Measurements from ENCODE around the gene CATSPER3. TPM values are rescaled to one million over a fixed set of nuclear protein-coding genes. Genes with fewer than 3 reads are reported as not detected.

Gene CATSPER3
- total RNA-seq, 2 experiments from 2014 or later, result 0.17 TPM

DNA sequence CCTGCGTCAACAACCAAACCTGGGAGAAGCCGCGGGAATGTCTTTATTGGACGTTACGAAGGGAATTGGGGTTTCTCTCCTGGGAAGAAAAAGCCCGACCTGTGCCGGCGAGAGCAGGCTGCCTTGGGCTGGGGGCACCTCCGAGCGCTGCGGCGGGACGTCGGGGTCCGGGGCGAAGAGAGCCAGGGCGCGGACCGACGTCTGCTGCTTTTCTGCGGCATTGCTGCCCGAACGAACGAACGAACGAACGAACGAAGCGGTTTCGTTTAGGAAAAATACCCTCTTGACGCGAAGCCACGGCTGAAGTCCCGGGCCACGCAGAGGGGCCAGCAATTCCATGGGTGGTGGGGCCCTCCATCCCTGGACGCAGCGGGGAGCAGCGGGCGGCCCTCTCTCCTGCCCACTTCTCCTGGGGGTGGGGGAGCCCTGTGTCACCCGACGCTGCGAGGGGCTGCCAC, 71.1 kb downstream of the CATSPER3 start:
- POLR2A ChIA-PET, result no interaction called here
- CTCF ChIA-PET, result no interaction called here

DNA sequence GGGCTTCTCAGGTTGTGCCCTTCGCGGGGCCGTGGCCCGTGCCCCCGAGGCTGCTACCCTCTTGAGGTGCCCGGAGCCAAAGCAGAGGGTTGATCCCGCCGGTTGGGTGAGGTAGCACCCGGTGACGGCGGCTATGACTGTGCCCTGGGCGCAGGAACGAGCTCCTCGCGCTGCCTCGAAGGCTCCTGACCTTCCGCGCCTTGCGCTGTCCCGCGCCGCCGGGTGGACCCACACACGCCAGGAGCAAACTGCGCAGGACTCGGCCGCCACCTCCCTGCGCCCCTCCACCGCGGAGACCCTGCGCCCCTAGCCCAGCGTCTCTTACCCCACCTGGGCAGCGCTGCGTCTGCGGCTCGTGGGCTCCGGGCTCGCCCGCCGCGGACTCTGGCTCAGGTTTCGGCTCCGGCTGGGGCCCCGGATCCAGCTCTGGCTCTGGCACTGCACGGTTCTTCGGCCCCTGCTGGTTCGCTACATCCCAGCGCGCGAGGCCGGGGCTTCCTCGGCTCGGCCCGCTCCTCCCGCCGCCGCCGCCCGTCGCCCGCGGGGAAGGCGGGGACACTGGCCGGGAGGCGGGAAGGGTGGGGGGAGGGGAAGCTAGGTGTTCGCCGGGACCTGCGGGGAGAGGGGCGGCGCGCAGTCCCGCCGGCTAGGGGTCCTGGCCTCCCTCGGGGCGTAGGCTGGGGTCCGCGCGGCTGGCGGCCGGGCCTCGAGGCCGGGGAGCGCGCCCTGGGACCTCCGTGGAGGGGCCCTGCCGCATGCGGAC, 71.7 kb downstream of the CATSPER3 start:
- POLR2A ChIA-PET, result no interaction called here
- CTCF ChIA-PET, result no interaction called here

DNA sequence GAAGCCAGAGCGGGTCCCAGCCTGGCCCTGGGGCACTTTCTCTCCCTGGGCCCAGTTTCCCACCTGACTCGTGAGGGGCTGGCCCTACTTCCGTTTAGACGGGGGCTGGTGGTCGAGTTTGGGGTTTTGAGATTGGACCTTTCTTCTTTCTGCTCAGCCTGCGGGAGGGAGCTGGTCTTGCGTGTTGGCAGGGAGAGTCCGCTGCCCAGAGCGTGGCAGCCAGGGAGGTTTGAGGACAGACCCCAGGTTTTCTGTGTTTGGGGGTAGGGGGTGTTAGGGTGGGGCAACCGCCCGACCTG, 72.3 kb downstream of the CATSPER3 start:
- POLR2A ChIA-PET, result no interaction called here
- CTCF ChIA-PET, result no interaction called here

DNA sequence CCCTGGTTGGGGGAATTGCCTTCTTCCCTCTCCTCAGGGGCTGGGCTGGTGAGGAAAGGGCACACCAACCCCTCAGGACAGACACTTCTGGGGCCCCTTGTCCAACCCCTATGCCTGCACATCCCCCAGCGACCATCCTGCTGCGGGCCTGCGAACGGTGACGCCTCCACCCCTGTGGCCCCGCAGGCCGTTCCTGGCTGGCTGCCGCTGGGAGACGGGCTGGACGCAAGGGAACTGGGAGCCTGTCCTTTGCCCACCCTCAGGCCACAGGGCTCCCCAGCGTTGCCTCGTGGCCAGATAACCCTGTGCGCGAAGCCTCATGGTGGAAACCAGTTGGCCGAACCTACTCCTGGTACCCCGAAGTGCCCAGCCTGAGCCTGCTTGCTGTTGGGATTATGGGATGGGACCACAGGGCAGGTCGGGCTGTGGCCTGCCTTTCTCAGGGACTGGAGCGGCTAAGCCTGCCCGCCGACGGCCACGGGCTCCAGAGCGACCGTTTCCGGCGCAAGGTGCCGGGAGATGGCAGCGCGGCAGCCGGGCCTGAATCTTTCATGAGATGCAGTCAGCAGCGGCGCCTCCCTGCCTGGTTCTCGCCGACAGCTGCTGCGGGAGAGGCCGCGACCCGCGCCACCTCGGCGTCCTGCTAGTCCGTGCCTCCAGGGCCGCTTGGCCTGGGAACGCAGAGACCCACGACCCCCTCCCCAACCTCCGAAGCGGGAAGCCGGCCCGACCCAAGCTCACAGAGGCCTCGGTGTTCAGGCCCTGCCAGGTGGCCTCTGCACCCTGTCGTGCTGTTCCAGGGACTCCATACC, 72.8 kb downstream of the CATSPER3 start:
- ChIA-PET CTCF (no interaction called here), POLR2A (no interaction called here)

DNA sequence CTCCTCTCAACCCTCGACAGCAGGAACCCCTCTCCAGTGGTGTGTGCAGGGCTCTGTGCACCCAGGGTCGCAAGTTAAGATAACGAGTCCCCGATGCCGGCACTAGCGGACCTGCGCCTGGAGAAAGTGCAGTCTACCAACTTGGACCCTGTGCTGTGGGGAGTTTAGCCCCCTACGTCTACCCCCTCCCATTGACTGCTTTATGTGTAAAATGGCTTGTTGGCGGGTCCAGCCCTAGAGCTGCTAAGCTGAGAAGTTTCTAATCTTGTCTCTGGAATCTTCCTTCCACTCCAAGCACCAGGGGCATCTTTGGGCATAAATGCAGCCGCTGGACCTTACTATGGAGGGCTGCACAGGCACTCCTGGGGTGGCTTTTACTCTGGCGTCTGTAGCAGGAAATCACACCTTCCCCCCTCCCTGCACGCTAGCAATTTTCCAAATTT, 73.5 kb downstream of the CATSPER3 start:
- ChIA-PET POLR2A (no interaction called here), CTCF (no interaction called here)

DNA sequence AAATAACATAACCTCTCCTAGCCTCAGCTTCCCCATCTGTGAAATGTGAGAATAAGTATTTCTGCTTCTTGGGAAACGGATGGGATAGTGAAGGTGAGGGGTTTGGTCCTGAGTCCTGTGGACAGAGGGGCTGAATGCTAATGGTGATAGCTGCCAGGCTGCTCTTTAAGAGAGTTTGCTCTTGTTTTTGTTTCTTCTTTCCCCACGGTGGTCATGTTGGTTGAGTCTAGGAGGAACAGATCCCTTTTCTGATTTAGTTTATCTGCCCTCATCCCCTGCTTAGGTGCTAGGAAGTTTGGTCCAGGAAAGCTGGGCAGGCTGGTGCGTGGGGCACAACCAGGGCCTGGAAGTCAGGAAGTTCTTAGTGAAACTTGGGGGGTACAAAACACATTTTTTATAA, 74.0 kb downstream of the CATSPER3 start:
- CTCF ChIA-PET, result no interaction called here
- POLR2A ChIA-PET, result no interaction called here

DNA sequence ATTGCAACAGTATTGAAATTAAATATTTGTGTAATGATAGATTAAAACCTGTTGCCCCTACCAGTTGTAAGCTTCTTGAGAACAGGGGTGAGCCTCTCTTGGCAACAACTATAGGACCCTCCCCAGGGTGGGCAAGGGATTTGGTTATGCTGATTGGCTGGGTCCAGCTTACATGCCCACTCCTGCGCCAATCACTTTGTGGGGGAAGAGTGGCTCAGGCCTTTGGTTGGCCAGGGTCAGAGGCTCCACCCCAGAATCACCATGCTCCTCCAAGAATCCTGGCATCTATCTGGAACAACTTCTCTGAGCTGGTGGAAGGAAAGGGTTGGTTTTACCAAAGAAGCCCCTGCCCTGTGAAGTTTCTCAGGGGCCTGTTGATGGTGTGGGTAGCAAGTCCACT, 74.9 kb downstream of the CATSPER3 start:
- ChIA-PET CTCF (no interaction called here), POLR2A (interaction anchor here (0.6 kb wide), 1 partner anchor 20 kb away, joined by 3 read pairs; no protein-coding TSS in a partner anchor)

DNA sequence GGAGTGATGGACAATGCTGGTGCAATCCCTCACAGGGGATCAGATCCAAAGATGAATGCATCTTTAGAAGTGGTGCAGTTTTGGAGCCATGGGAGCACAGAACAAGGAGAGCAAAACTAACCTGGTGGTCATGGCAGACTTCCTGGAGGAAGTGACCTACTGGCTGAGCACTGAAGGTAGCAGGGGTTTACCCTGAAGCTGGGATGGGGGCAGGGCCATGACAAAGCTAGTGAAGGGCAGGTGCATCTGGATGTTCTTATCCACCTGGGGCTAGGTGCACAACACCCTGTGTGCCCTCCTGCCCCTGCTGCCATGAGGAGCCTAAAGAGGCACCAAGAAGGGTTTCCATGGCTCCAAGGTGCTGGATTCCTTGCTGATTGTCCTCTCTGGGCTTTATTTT, 77.8 kb downstream of the CATSPER3 start:
- CTCF ChIA-PET, result no interaction called here
- POLR2A ChIA-PET, result no interaction called here

DNA sequence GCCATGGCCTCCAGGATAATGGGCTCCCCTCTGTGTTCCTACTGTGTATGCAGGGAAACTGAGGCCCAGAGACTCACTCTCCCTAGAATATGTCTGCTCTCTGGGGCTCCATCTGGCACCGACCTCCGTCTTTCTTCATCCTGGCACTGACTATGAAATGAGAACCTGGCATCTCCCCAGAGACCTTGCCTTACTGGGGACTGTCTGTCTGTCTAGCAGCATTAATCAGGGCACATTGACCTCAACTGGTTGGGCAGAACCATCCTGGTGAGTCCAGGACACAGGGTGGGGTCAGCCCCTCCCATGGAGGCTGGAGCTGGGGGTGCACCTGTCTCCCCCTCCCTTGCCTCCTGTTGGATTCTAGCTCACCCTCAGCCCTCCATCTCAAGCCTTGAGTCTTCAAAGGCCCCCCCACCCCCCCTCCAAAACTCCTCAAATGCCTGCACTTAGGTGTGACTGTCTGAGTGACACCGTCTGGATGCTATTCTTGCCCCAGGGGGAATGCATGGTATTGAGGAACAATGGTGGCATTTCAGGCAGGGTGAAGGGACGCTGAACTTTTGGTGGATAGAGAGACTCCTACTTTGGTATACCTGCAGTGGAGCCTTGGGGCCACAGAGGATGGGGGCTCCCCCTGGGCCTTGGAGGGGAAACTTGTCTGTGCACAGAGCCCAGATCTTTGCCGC, 79.1 kb downstream of the CATSPER3 start:
- POLR2A ChIA-PET, result no interaction called here
- CTCF ChIA-PET, result interaction anchor here (1.5 kb wide), 1 partner anchor 10 kb away, joined by 4 read pairs; no protein-coding TSS in a partner anchor

DNA sequence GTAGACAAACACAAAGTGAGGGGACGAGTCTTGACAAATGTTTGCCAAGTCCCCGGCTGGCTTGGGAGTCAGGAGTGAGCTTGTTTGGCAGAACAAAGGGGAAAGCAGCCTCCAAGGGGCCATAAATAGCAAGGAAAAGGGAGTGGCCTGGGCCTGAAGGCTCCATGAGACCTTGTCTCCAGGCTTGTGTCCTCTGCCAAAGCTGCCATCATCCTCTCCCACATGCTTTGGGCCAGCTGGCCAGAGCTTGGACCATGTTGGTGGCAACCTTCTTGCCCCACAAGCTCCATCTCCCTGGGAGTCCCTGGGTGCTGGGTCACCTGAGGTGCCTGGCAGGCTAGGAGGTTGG, 79.6 kb downstream of the CATSPER3 start:
- POLR2A ChIA-PET, result no interaction called here
- CTCF ChIA-PET, result interaction anchor here (1.5 kb wide), 1 partner anchor 10 kb away, joined by 4 read pairs; no protein-coding TSS in a partner anchor

DNA sequence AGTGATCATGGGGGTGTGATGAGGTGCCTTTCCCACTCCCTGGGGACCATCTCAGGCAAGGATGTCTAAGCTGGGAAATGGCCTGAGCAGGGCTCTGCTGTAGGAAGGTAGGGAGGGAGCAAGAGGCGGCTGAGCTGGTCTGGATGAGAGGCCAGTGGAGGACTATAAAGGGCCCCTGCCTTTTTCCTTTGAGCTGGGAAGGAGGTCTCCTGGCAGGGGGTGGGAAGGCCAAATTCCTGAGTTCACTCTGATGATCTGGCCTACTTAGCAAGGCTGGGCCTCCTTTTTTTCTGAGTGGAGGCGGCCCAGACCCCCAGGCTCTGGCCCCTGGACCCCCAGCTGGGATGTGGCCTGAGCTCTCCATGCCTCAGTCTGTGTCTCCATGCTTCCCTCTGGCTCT, 80.6 kb downstream of the CATSPER3 start:
- ChIA-PET POLR2A (no interaction called here), CTCF (interaction anchor here (1.5 kb wide), 1 partner anchor 11 kb away, joined by 4 read pairs; no protein-coding TSS in a partner anchor)

DNA sequence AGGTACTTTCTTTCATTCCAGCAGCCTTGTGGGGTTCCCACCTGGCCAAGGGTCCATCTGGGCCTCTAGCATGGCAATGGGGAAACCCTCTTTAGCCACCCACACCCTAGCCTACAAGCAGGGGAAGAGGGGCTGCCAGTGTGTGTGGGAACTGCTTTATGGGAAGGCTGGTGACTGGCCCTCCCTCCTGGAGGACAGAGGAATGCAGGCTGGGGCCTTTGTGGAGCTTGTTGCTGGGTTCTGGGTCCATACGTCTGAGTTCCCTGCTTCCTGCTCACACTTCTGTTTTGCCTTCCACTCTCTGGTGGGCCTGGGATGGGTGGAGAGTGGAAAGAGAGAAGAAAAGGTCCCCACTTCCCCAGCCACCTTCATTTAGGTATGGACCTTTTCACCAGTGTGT, 81.2 kb downstream of the CATSPER3 start:
- POLR2A ChIA-PET, result no interaction called here
- CTCF ChIA-PET, result no interaction called here

DNA sequence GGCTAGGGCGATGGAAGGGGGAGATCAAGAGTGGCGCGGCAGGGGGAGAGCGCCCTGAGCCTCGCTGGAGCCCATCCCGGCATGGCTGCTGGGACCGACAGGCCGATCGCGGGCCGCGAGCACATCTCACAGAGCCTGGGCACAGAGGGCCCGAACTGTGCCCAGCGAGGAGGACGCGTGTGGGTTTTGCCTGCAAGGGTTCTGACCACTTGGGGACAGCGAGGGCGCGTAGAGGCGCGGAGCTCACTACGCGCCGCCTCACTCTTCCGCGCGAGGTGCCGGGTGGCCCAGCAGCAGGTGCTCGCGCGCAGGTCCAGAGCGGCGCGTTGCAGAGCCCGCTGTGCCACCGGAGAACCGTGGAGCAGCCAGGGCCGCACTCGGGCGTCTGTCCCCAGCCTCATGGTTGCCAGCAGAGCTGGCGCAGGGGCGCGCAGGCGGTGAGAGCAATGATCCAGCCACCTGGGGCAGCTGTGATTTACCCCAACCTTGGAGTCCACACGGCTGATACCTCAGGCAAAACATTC, 82.6 kb downstream of the CATSPER3 start:
- POLR2A ChIA-PET, result no interaction called here
- CTCF ChIA-PET, result no interaction called here

DNA sequence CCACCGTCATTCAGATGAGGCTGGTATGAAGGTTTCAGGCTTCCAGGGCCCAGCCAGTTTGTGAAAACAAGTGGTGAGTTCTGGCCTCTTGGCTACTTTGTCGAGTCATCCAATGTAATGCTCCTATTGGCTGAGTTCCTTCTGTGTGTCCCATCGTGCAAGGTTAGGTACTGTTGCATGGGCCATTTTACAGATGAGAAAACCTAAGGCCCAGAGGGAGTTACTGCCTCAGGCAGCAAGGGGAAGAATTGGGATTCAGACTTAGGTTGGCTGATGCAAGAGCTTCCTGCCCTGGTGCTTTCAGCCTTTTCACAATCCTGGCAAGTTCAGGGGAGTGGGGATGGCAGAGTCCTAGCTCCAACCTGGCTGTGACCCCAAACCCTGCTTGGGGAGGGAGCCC, 83.7 kb downstream of the CATSPER3 start:
- CTCF ChIA-PET, result no interaction called here

DNA sequence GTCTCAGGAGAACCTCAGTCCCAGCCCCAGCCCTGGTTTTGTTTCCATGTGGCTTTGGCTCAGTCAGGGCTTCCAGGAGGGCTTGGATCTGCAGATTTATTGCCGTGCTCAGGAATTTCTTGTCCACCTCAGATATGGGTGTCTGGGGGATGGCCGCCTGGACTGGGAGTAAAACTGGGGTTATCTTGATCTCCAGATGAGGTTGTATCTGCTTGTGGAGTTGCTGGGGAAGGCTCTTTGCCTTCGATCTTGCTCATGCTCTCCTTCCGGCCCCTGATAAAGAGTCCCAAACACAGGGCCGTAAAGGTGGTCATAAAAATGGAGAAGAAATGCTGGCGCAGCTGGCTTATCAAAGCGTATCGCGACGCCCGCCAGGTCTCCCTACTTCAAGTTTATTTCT, 84.2 kb downstream of the CATSPER3 start:
- ChIA-PET POLR2A (no interaction called here), CTCF (no interaction called here)

More for the DNA sequence above, 83.7 kb downstream of the CATSPER3 start:
- POLR2A ChIA-PET, result no interaction called here

DNA sequence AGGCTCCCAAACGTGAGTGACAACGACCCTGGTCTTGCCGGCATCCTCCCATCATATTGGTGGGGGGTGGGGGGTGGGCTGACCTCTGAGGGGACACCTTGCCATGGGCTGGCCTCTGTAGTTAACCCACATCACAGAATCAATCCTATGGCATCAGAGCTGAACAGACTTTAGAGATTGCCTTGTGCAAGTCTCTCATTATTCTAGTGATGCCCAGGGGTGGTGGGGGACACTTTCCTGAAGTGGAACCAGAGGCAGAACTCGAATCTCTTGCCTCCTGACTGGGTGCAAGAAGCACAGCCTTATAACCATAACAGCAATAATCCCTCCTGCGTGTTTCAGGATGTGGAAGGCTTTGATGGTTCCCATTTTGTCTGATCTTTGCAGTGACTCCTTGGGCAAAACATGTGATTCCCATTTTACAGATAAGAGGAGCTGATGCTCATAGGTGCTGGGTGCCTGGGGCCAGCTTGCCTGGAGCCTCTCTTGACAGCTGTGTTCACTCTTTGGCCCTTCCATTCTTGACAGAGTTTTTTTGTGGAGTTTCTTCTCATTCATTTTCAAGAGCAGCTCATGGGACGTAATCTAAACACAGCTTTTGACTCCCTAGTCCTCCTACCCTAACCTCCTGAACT, 84.9 kb downstream of the CATSPER3 start:
- CTCF ChIA-PET, result interaction anchor here (0.6 kb wide), 1 partner anchor 16 kb away, joined by 3 read pairs; no protein-coding TSS in a partner anchor
- POLR2A ChIA-PET, result no interaction called here

DNA sequence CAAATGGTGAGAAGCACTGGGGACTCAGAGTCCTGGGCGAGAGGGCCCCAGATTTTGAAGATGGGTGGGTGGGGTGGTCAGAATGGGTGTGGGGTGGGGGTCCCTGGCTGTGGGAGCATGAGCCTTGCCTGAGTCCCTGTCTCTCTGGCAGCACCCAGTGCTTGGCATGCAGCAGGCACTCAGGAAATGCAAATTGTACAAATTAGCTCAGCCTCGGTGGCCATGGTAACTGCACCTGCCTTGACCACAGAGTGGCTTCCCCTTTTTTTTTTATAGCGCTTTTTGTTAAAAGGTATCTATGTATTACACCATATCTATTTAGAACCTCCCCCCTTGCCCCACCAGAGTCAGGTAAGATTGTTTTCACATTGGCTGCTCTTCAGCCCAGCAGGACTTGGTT, 85.6 kb downstream of the CATSPER3 start:
- ChIA-PET CTCF (interaction anchor here (0.6 kb wide), 1 partner anchor 15 kb away, joined by 3 read pairs; no protein-coding TSS in a partner anchor), POLR2A (no interaction called here)

DNA sequence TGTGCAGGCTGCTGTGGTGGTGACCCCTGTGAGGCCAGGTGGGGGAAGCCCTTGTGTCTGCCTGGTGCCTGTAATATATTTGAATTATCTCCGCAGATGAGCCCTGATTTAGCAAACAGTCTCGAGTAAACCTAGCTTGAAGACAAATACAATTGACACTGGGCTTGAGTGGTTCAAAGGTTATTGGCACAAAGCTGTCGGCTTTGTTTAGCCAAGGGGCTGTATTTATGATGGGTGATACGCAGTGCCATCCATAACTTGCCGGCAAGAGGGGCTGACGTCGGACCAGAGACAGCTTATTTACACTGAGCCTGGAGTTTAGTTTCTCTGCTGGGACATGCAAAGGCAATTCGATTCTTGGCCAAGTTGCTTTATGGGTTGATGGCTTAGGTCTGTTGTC, 86.3 kb downstream of the CATSPER3 start:
- ChIA-PET POLR2A (interaction anchor here (0.6 kb wide), 1 partner anchor 221 kb away, joined by 4 read pairs; no protein-coding TSS in a partner anchor), CTCF (no interaction called here)

DNA sequence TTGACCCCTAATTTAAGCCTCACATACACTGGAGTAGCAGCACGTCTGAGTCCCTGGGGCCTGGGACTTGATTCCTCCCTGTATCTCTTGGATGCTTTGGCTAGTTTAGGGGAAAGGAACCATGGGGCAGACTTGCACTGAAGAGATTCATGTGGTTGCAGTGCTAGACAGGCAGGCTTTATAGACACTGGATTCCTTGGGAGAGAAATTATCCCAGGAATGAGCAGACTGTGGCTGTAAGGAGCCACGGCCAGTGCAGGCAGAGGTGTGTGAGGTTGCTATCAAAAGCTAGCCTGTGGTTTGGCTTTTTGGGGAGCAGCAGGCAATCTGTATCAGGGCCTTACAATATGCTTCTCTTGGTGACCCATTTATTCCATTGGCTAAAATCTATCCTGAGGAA, 86.8 kb downstream of the CATSPER3 start:
- ChIA-PET POLR2A (no interaction called here), CTCF (no interaction called here)

DNA sequence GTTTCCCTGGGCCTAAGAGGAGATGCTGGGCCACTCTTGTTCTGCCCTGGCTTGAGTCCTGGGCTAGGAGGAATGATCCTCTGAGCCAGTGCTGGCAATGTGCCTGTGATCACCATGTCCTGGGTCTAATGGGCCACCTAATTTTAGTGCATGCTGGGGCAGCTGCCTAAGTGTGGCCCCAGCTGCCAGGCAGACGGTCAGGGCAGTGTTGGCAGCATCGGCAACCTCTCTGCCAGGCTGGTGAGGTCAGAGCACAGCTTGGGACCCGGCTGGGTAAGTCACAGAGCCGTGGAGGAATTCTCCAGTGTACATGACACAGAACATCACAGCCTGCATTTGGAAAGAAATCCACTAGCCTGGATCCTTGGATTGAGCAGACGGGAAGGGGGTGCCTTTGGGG, 87.7 kb downstream of the CATSPER3 start:
- ChIA-PET POLR2A (no interaction called here), CTCF (no interaction called here)
